Coronary artery (tissue), 2 donors: Measurements from ENCODE around the gene MFGE8.

Experiments used
- DNase-seq: peaks from one replicate; pipeline ENCODE4 v3.0.0-alpha.2; 2017; ENCODE audit warnings: low spot score
- H3K27ac ChIP-seq, 2 donors: fragments of 200-600 bp; sonication (generic); one replicate each; pipeline ENCODE4 v1.5.1; 2016 to 2019
- H3K4me3 ChIP-seq: fragments of 200-600 bp; sonication (generic); 2 replicates; pipeline ENCODE4 v1.5.1; 2016; ENCODE audit warnings: mild to moderate bottlenecking, moderate library complexity
- CTCF ChIP-seq: fragments of 200-600 bp; sonication (generic); IDR thresholded peaks from one replicate; pipeline ENCODE4 v1.5.1; 2019; ENCODE audit warnings: antibody characterized with exemption

The MFGE8 gene

GRCh38 chr15:88890495-88890894 lies 22.7 kb downstream of the MFGE8 start:
- no peak for TF ChIP-seq CTCF
- no peak overlapping the region for H3K27ac ChIP-seq
- DNase-seq = no peak
- no peak overlapping the region for H3K4me3 ChIP-seq

GRCh38 chr15:88888719-88889118 lies 24.5 kb downstream of the MFGE8 start:
- DNase-seq = no peak
- no peak overlapping the region for H3K27ac ChIP-seq
- no peak for TF ChIP-seq CTCF
- H3K4me3 ChIP-seq = no peak overlapping the region

GRCh38 chr15:88887068-88887580 lies 26.1 kb downstream of the MFGE8 start:
- TF ChIP-seq CTCF = no peak
- H3K4me3 ChIP-seq = no peak overlapping the region
- DNase-seq = no peak
- H3K27ac ChIP-seq = no peak overlapping the region

- TF ChIP-seq CTCF = no peak
- DNase-seq = no peak
- Histone ChIP-seq H3K4me3 (no peak overlapping the region), H3K27ac (no peak overlapping the region)
Observed at GRCh38 chr15:88882785-88883184, 30.4 kb downstream of the MFGE8 start.

- TF ChIP-seq CTCF = no peak
- DNase-seq = no peak
- Histone ChIP-seq H3K4me3 (no peak overlapping the region), H3K27ac (no peak overlapping the region)
Observed at GRCh38 chr15:88881775-88882174, 31.4 kb downstream of the MFGE8 start.

- Histone ChIP-seq H3K27ac (no peak overlapping the region), H3K4me3 (no peak overlapping the region)
- TF ChIP-seq CTCF = no peak
- DNase-seq = no peak
Observed at GRCh38 chr15:88880944-88881740, 32.0 kb downstream of the MFGE8 start.

- no peak overlapping the region for H3K4me3 ChIP-seq
- no peak for DNase-seq
- H3K27ac ChIP-seq = no peak overlapping the region
- no peak for TF ChIP-seq CTCF
Observed at GRCh38 chr15:88878720-88879184, 34.4 kb downstream of the MFGE8 start.
